HG03135 (cell line): ENCODE data around the gene ACSS1.

Experiments
- ATAC-seq: cut with Tn5 transposase; IDR thresholded peaks from one replicate; pipeline ENCODE4 v1.9.1; 2021; ENCODE audit warnings: mild to moderate bottlenecking, moderate library complexity; ENCODE audit not compliant: unreplicated experiment

ACSS1 gene

DNA sequence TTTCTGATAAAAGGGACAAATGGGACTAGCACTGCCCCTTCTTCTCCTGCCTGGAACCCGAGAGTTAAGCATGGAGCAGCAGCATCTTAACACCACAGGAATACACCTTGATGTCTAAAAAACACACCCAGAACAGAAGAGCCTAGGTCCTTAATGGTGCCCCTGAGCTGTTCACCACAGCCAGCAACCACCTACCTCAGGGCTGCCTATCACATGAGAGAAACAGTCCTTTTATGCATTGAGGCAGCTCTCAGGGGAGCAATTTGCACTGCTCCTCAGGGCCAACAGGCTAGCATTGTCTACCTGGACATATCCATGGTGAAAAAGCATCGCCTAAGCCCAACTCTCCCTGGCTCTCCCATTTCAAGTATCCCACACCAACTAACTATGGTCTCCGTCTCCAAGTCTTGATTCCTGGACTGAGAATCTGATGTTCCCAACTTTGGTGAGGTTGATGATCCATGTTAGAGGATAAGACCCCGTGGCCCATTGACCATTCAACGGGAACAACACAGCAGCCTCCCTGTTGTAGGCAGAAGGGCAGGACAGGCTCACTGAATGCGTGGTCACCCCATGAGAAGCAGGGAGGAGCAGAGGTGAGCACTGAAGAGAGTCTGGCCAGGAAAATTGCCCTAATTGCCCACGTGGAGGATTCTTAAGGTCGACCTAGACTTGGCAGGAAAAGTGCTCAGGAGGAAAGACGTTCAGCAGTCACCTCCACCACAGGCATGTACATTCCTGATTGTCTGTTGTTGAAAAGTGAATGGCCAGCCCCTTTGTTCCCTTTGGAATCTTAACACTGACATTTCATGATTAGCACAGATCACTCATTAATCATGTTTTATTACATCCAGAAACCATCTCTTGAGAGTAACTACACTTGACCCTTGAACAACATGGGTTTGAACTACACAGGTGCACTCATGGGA lies 61.2 kb downstream of the ACSS1 start:
- ATAC-seq, result no peak

DNA sequence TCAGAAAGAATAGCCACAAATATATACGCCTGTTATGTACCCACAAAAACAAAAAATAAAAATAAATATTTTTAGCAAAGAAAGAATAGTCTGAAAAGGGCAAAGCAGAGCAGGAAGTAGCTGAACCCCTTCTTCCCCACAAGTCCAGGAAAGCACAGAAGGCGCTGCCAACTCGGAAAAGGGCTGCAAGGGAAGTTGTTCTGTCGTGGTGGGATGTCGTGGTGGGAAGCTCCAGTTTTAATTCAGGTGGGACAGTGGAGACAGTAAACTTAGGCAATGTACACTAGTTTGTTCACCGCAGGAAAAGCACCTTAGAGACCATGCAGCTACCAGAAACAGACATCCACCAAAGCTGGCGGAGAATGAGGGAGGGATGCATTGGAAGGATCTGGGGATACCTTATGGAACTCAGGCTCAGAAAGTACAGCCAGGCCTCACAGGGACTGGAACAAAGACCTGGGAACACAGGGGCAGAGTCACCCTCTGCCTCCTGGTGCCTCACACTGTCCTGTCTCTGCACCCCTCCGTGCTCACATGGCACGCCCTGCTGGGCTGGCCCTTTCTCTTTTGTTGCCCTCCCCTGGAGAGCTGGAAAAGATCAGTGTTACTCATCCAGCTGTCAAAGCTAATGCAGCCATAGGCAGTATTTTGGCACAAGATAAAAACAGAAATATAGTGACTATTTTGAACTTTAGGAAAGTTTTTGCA lies 62.0 kb downstream of the ACSS1 start:
- no peak for ATAC-seq

DNA sequence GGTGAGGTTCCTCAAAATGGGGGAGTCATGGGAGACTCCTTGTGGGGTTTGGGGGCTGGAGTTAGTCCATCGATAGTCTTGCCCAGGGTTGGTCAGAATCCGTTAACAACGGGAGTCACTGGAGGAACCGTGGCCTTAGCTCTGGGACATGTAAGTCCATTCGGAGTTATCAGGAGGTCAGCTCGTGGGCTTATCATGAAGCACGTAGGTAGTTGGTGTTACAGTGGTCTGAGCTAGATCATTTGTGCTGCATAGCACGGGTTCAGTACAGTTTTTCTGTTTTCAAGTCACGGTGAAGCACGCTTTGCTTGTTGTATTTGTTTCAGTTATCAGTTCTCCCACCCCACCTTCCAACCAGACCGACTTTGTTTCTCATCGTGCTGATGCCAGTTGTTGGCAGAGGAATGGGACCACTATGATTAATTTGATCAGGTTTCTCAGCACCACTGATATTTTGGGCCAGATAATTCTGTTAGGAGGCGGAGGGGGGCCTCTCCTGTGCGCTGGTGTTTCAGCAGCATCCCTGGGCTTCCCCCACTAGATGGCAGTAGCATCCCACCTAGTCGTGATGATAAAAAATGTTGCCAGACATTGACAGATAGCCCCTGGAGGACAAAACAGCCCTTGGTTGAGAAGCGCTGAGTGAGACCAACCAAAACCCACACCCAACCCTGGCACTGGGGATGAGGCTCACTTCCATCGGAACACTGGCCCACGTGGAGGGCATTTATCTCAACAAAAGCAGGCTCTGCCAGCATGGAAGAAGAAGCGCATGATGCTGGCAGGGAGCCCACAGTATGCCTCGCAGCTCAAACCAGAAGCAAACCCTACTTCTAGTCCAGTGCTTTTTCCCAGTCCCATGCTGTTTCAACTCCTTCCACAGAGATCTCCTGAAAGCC lies 63.2 kb downstream of the ACSS1 start:
- ATAC-seq, result no peak

DNA sequence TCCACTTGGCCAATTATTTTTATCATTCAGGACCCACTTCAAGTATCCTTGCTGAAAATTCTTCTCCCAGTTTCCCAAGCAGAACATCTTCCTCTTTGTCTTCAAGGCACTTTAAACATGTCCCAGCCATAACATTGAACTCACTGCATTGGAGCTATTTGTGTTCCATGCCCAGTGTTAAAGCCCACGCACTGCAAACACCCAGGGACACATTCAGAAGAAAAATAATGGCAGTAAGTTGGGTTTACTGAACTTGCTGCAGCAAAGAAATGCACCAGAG lies 63.8 kb downstream of the ACSS1 start:
- no peak for ATAC-seq

DNA sequence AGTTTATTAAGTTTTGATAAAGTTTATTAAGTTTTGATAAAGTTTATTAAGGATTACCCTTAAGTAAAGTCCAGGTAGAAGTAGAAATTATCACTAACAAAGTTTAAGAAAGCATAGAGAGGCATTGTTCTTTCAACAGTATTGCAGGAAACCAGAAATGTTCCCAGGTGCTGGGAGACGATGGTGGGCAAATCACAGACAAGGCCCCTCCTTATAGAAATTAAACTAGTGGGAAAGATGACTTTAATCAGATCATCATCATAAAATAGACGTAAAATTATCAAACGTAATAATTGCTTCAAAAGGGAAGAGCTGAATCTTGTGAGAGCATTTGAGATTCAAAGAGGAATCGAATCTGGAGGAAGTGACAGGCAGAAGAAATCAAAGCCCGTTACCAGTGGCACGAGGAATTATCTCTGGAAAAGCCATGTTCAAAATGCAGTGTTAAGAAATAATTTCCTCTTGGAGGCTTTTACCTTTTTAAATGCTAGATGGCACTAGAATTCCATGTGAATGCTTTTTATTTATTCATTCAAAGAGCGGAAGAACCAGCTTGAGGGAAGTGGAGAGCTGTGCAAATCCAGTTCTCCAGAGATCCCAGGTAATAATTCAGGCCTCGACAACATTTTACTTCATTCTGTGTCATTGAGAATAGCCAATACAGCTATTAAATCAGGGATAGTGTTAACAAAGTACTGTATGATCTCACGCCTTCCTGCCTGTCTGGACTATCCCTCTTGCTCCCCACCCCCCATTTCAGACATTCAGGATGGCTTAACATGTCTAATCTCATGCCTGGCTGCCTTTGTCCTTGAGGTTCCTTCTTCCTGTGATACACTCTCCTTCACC lies 64.4 kb downstream of the ACSS1 start:
- no peak for ATAC-seq

DNA sequence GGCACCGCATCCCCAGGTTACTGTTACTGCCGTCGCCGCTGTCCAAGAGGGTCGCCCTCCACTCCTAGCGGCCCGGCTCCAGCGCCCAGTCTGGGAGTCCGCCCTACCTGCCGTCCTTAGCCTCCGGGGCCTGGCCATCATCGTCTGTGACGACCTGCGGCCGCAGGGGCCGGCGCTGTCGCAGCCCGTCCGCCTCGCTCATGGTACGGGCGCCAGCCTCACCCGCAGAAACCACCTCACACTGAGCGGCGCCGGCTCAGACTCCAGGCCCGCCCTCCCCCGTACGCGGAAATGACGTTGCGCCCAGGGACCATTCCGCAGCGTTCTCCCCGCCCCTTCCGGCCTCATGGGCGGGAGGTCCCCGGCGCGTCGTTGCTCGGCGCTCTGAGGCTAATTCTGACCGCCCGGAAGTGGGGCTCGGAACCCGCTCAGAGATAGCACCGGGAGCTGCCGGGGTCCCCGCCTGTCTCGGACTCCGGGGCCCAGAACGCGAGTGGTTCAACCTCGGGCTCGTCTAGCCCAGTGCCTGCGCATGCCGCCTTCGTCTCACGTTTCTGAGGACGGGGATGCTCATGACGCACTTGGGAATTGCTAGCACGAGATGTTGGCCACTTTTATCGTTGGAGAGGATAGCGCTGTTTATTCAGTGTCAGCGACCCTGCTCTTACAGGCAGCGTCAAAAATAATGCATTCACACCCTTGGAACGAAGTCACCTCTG lies 65.3 kb downstream of the ACSS1 start, which contains the start of gene APMAP:
Gene APMAP (minus strand): TSS at position 265 of the 719 bp plus-strand sequence. CDS start 63 bp downstream, at position 202.
- peak; percentile 97 for ATAC-seq

DNA sequence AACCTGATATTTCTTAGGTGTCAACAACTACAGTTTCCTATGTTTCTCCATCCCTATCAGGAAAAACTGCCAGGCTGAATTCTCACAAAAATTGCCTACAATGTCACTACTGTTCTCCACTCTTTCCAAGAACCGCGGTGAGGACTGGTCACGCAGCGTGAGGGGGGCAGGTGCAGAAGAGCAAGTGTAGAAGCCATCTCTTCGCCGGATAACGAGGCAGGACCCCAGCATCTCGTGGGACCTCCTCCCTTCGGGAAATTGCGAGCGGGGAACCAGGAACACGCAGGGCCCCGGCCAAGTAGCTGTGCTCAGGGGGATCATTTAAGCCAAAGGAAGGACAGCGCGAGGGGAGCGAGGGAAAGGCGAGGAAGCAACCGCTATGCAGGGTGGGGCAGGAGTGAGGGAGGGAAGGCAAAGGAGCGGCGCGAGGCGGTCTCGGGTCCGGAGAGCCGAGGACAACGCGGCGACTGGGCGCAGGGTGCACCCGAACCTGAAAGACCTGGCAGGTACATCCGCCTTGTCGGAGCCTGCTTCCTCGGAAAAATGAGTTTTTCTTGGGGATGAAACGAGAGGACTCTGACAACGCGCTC lies 65.9 kb downstream of the ACSS1 start:
- ATAC-seq, result peak; percentile 24

DNA sequence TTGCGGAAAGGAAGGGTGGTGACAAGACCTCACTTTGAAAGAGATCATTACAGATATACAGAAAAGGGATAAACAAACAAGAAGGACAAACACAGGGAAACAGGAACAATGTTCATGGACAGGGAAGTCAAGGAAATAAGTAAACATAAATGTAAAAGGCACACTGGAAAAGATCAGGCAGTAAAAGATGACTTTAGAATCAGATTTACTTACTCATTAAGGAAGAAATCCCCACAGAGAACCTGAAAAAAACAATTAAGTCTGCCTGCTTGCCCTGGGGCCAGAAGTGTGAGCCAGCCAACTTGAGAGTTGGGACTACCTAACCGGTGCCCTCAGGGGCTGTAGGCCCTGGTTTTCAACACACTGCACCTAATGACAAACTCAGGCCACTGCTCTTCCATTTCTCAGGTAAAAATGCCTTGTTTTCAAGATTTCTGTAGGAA lies 67.1 kb downstream of the ACSS1 start:
- ATAC-seq, result no peak

DNA sequence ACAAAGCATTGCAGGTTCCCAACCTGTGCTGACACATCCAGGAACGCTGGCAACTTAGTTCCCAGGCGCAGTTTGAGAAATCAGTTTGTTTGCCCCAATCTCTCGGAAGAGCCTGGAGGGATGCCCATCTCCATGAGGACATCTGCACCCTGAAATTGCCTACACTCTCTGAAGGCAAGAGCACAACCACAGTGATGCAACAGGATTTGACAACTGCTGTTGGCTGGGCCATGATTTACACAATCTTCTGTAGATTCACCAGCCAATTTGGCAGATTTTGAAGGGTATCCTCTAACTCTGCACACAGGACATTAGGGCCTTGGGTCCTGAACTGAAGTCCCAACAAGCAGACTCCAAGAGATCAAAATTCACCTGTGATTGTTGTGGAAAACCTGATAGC lies 68.8 kb downstream of the ACSS1 start:
- ATAC-seq, result no peak

DNA sequence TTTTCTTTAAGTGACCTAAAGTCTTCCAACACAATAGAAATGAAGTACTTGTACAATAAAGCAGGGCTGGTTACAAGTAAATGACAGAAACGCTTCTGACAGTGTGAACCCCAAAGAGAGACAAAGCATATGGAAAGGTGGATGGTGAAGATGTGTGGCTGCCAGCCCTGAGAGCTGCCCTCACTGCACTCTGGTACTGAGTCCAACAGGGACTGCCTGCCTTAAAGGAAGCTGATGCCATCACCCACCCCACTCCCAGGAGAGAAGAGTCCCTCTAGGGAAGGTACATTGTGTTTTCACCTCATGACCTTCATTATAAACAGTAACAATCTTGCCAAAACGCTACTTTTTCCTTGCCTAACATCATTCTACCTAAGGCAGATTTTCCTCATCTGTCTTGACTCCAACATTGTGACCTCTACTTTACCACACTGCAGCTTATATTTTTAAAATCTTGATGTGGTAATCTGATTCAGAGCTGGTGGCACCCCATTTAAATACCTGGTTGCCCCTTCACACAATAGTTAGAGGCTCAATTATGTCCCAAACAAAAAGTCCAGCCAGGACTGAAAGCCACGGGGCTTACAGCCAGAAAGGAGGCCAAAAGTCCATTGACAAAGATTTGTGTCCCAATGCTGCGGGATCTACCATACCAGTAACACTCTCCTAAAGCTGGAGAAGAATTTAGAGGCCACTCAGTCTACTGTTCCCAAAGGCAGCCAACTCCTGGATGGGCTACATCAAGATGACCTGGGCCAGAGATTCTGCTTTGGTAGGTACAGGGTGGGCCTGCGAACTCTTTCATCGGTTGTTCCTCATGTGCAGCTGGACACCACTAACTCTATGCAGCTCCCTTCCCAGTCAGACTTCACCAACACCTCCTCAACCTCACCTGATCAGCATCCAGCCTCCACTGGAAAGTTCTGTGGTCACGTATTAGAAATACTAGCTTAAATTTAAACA lies 69.8 kb downstream of the ACSS1 start:
- no peak for ATAC-seq

DNA sequence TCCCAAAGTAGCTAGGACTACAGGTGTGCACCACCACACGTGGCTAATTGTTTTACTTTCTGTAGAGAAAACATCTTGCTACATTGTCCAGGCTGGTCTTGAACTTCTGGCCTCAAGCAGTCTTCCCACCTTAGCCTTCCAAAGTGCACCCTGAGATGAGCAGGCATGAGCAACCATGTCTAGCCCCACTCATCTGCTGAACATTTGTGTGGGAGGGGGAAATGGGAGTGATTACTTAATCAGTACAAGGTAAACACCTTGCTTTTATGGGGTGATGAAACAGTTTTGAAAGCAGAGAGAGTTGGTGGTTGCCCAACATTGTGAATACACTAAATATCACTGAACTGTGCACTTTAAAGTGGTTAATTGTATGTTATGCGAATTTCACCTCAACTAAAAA lies 70.7 kb downstream of the ACSS1 start:
- no peak for ATAC-seq

DNA sequence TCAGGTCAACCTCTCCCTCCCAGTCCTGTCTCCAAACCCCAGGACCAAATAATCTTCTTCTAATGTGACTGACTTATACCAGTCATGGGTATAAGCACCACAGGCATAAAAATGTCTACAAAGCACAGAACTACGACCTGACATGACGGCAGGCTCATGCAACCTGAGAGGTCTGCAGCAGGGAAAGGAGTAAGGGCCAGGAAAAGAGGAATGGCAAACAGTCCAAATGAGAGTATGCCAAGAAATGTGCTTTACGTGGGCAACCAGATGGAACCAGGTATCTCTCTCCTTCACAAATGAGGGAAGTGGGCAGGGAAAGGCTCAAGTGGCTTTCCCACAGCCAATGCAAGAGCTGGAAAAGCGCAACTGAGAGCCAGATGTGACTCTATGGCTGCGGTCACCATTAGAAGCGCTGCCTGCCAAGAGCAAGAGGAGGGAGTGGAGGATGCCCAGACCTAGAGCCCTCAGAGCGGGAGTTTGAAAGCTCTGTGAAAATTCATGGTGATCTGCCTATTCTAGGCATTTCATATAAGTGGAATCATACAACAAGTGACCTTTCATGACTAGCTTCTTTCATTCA lies 71.4 kb downstream of the ACSS1 start:
- no peak for ATAC-seq

DNA sequence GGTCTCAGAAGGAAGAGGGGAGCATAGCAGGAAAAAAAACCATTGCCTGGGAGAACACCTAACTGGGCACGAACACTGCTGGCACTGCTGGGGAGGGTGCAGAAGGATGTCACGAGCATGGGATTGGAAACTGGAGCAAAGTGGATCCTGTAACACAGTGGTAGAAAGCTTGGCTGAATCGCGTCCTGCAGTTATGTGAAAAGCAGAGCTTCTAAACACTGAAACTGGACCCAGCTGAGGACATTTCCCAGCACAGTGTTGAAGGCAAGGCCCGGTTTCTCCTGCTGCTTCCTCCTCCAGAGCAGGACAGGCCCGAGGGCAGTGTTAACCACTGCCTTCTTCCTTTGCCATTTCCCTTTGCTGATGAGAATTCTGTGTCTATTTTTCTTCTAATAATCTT lies 72.1 kb downstream of the ACSS1 start:
- ATAC-seq, result no peak

DNA sequence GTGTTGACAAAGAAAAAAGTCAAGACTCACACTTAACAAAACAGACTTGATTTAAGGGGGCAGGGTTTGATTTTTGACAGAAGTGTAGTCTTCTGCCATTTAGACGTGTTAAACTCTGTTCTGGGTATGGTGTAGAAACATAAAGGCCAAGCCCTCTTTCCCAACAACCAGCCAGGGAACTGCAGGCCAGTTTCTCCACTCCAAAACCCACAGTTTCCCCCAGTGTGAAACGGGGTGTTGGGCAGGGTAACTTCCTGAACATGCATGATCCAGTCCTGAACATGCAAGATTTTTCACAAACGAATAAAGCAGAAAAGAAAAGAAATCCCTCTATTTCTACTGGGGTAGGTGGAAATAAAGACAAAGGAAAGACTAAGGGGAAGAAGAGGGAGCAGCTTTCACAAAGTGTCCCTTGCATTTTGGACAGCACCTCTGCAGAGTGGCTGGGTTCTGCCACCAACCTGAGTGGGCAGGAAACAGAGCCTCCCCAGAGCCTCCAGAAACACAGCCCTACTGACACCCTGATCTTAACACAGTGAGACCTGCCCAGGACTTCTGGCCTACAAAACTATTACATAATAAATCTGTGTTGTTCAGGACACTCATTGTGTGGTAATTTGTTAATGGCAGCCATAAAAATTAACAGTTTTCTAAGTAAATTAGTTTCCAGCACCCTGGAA lies 72.8 kb downstream of the ACSS1 start:
- no peak for ATAC-seq

DNA sequence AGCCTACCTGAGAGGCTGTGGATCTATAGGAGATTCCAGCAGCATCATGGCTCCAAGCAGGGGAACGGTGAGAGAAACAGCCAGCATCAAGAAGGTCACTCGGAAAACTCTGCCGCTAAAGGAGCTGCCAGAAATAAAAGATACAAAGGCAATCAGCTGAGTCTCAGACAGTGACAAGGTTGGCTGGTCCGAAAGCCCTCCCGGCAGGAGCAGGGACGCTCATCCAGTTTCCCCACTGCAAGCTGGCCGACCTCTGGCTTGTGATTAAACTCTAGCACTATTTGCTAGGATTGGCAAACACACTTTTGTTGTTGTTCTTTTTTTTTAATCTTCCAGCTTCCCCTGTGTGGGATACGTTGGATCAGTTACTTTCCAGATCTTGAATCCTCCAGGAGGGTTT lies 74.0 kb downstream of the ACSS1 start:
- ATAC-seq, result no peak

DNA sequence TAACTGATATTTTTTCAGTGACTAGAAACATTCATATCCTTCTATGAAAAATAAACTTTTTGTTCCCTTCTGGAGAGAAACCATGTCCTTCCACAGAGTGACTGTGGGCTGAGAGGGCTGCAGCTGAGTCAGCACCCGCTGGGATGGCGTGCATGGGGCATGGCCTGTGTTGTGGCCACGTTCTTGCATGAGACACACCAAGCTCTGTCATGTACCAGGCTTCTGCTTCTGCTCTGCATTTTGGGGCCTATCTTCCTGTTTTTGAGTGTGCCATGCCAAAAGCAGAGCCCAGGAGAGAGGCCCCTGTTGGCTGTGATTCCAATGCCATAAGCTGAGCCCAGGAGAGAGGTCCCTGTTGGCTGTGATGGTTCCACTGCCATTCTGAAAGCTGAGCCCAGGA lies 76.1 kb downstream of the ACSS1 start:
- no peak for ATAC-seq

DNA sequence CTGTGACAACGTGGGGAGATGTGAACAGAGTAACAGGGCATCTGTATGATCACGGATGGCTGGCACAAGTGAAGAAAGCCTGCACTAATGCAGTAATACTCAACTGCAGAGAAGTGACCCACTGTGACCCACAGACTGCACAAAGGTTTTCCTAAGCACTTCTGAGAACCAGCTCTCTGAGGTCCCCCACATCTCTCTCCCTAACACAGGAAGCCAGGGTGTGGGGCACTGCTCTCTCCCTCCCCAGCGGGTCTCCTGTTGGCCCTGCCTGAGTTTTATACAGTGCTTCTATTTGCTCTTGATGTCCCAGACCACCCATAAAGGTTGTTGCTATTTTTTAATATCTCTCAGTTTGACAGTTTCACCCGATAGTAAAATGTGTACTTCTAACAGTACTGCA lies 76.7 kb downstream of the ACSS1 start:
- no peak for ATAC-seq
